GM23338 (cell line): ENCODE results near the gene LMO7. TPM values are rescaled to one million over a fixed set of nuclear protein-coding genes. Genes with fewer than 3 reads are reported as not detected.

Experiments
- ATAC-seq: fragments of 200-7000 bp; cut with Tn5 transposase; 3 replicates; pipeline ENCODE4 v1.9.1; 2020
- DNase-seq: peaks from one replicate; pipeline ENCODE4 v3.0.0-alpha.2; 2015; ENCODE audit warnings: low spot score
- H2AFZ ChIP-seq: fragments of 200-600 bp; sonication (generic); 2 replicates; pipeline ENCODE4 v1.8.0; 2016; ENCODE audit warnings: antibody characterized with exemption, mild to moderate bottlenecking, moderate library complexity
- H3F3A ChIP-seq: fragments of 200-600 bp; sonication (generic); replicated peaks from 2 replicates; pipeline ENCODE4 v1.8.0; 2017; ENCODE audit warnings: antibody characterized with exemption, mixed run types, low read depth
- H3K27ac ChIP-seq: fragments of 200-600 bp; sonication (generic); 2 replicates; pipeline ENCODE4 v1.6.1; 2016; ENCODE audit warnings: low read depth
- H3K27me3 ChIP-seq: fragments of 200-600 bp; sonication (generic); 2 replicates; pipeline ENCODE4 v1.8.0; 2016; ENCODE audit warnings: mild to moderate bottlenecking, mixed run types, moderate library complexity; ENCODE audit not compliant: insufficient read depth
- H3K36me3 ChIP-seq: fragments of 200-600 bp; sonication (generic); 2 replicates; pipeline ENCODE4 v1.8.0; 2016; ENCODE audit warnings: mild to moderate bottlenecking; ENCODE audit not compliant: insufficient read depth
- H3K4me1 ChIP-seq: fragments of 200-600 bp; sonication (generic); 2 replicates; pipeline ENCODE4 v1.8.0; 2016; ENCODE audit warnings: mild to moderate bottlenecking, moderate library complexity; ENCODE audit not compliant: insufficient read depth
- H3K4me2 ChIP-seq: fragments of 200-600 bp; sonication (generic); 2 replicates; pipeline ENCODE4 v1.7.1; 2017; ENCODE audit warnings: mixed run types
- H3K4me3 ChIP-seq: fragments of 200-600 bp; sonication (generic); 2 replicates; pipeline ENCODE4 v1.6.1; 2016; ENCODE audit warnings: mixed run types
- H3K79me2 ChIP-seq: fragments of 200-600 bp; sonication (generic); replicated peaks from 2 replicates; pipeline ENCODE4 v1.8.0; 2017; ENCODE audit warnings: mild to moderate bottlenecking; ENCODE audit not compliant: insufficient read depth
- H3K9me2 ChIP-seq: fragments of 200-600 bp; sonication (generic); 2 replicates; pipeline ENCODE4 v1.8.0; 2017; ENCODE audit not compliant: insufficient read depth
- H4K20me1 ChIP-seq: fragments of 200-600 bp; sonication (generic); replicated peaks from 2 replicates; pipeline ENCODE4 v1.8.0; 2017; ENCODE audit warnings: mild to moderate bottlenecking; ENCODE audit not compliant: insufficient read depth
- H3K27ac Mint-ChIP-seq: 2 replicates; pipeline ENCODE4 v1.8.0; 2020; ENCODE audit warnings: inconsistent platforms, mild to moderate bottlenecking, moderate library complexity, mixed read lengths
- H3K27me3 Mint-ChIP-seq: 3 replicates; pipeline ENCODE4 v1.8.0; 2022; ENCODE audit warnings: low read depth, mild to moderate bottlenecking, moderate library complexity, mixed read lengths, inconsistent platforms; ENCODE audit not compliant: insufficient read depth, poor library complexity
- H3K36me3 Mint-ChIP-seq: 3 replicates; pipeline ENCODE4 v1.8.0; 2021; ENCODE audit warnings: low read depth, mild to moderate bottlenecking, inconsistent platforms, moderate library complexity, mixed read lengths
- H3K4me1 Mint-ChIP-seq: 3 replicates; pipeline ENCODE4 v1.8.0; 2020; ENCODE audit warnings: mild to moderate bottlenecking, inconsistent platforms, mixed read lengths
- H3K4me3 Mint-ChIP-seq: 3 replicates; pipeline ENCODE4 v1.8.0; 2021; ENCODE audit warnings: moderate library complexity, mild to moderate bottlenecking, inconsistent platforms, mixed read lengths
- H3K9me3 Mint-ChIP-seq: 3 replicates; pipeline ENCODE4 v1.8.0; 2020; ENCODE audit warnings: moderate library complexity, mild to moderate bottlenecking, inconsistent platforms, mixed read lengths
- CREB1 ChIP-seq: fragments of 250-450 bp; sonication (Bioruptor Pico); IDR thresholded peaks from 2 replicates; pipeline ENCODE4 v1.5.0; 2020; ENCODE audit warnings: low read depth, mild to moderate bottlenecking, moderate library complexity
- CTCF ChIP-seq, 2 experiments: fragments of 200-600 bp in 1 of 2; sonication (generic) in 1 of 2; conservative IDR thresholded peaks; 2 replicates each; pipeline versions ENCODE4 v1.5.1 to v1.6.1; 2016 to 2017; ENCODE audit warnings: antibody characterized with exemption in 2 of 2, low read depth in 2 of 2, mild to moderate bottlenecking in 2 of 2, moderate library complexity in 1 of 2
- ETS1 ChIP-seq: IDR thresholded peaks from 2 replicates; pipeline ENCODE4 v1.6.1; 2016; ENCODE audit warnings: antibody characterized with exemption
- EZH2 ChIP-seq: fragments of 200-600 bp; sonication (generic); IDR thresholded peaks from one replicate; pipeline ENCODE4 v1.8.0; 2017; ENCODE audit warnings: antibody characterized with exemption, mild to moderate bottlenecking, low read depth; ENCODE audit not compliant: unreplicated experiment
- EZH2phosphoT487 ChIP-seq: fragments of 200-600 bp; sonication (generic); IDR thresholded peaks from one replicate; pipeline ENCODE4 v1.8.1; 2018; ENCODE audit warnings: antibody characterized with exemption; ENCODE audit not compliant: unreplicated experiment
- JUNB ChIP-seq: IDR thresholded peaks from one replicate; pipeline ENCODE4 v1.6.1; 2016; ENCODE audit warnings: antibody characterized with exemption; ENCODE audit not compliant: unreplicated experiment
- REST ChIP-seq: IDR thresholded peaks from one replicate; pipeline ENCODE4 v1.6.1; 2018; ENCODE audit warnings: antibody characterized with exemption; ENCODE audit not compliant: unreplicated experiment
- STAT1 ChIP-seq: IDR thresholded peaks from one replicate; pipeline ENCODE4 v1.6.1; 2016; ENCODE audit warnings: antibody characterized with exemption; ENCODE audit not compliant: unreplicated experiment
- ZNF114 ChIP-seq: fragments of 250-450 bp; sonication (Bioruptor Pico); IDR thresholded peaks from 2 replicates; pipeline ENCODE4 v1.5.0; 2020; ENCODE audit warnings: mild to moderate bottlenecking, moderate library complexity
- ZNF331 ChIP-seq: fragments of 250-450 bp; sonication (Bioruptor Pico); IDR thresholded peaks from 2 replicates; pipeline ENCODE4 v1.5.0; 2020; ENCODE audit warnings: low read depth, mild to moderate bottlenecking, moderate library complexity
- polyA plus RNA-seq: library from polyadenylated mRNA; unstranded; fragments of >200 nt; fragmentation: Nextera tagmentation; extraction: Ambion mirVana; gene quantifications from 2 replicates; pipeline ENCODE4 v1.2.1, GENCODE V29; 2016
- total RNA-seq: library from RNA; depleted of rRNA; stranded (reverse); fragments of >200 nt; shearing (Covaris generic); gene quantifications from 2 replicates; pipeline ENCODE4 v1.2.3, GENCODE V29; 2014

LMO7 gene
- total and polyA plus RNA-seq, 2 experiments from 2014 or later, result 22.3 to 26.9 TPM

GRCh38 chr13:75647126-75647784 lies 11.1 kb downstream of the LMO7 start (continued):
- TF ChIP-seq CTCF (conservative IDR thresholded peaks at IDR 0.05; ENCODE audit: low read depth in 2 of 2) (no peak), EZH2 (no peak), JUNB (no peak)

GRCh38 chr13:75648446-75648845 lies 12.3 kb downstream of the LMO7 start:
- no peak for TF ChIP-seq ZNF114 (CRISPR knock-in tag)
- TF ChIP-seq ETS1, result no peak
- Histone ChIP-seq H3K79me2 (no peaks in the 10 kb centered on the region), H3K4me1 (no peaks in the 10 kb centered on the region), H3K27ac (no peak overlapping the region), H3K27me3 (no peaks in the 10 kb centered on the region), H3K4me3 (no peak overlapping the region), H3K36me3 (no peaks in the 10 kb centered on the region), H2AFZ (no peak overlapping the region), H4K20me1 (no peaks in the 10 kb centered on the region), H3K4me2 (no peak overlapping the region), H3K9me2 (peaks cover 6% of the 10 kb centered on the region; the same call in 1 of the 2 replicates), H3F3A (no peaks in the 10 kb centered on the region)
- ATAC-seq (no peak), DNase-seq (no peak)
- no peak overlapping the region for H3K27ac Mint-ChIP-seq
- H3K9me3 Mint-ChIP-seq, result no peaks in the 10 kb centered on the region; the same call in 2 of the 3 replicates
- peaks cover 2% of the 10 kb centered on the region for H3K27me3 Mint-ChIP-seq
- H3K4me1 Mint-ChIP-seq, result no peaks in the 10 kb centered on the region
- no peak overlapping the region for H3K4me3 Mint-ChIP-seq
- no peaks in the 10 kb centered on the region for H3K36me3 Mint-ChIP-seq

- H3K9me3 Mint-ChIP-seq, result no peaks in the 10 kb centered on the region; the same call in 2 of the 3 replicates
- H3K27ac Mint-ChIP-seq, result no peak overlapping the region
- H3K9me2 ChIP-seq, result 0 out of 2 replicates have a peak, but pooled peaks cover under 1% of the 10 kb centered on the region
- ATAC-seq (no peak), DNase-seq (no peak)
- H3K4me3 ChIP-seq, result no peak overlapping the region
- H3K27me3 ChIP-seq, result no peaks in the 10 kb centered on the region
- H3K4me1 ChIP-seq, result no peaks in the 10 kb centered on the region
- H3K4me3 Mint-ChIP-seq, result no peak overlapping the region
- H3K36me3 Mint-ChIP-seq, result no peaks in the 10 kb centered on the region
- H3K27ac ChIP-seq, result no peak overlapping the region
- no peak overlapping the region for H2AFZ ChIP-seq
- H4K20me1 ChIP-seq, result no peaks in the 10 kb centered on the region
- no peak overlapping the region for H3K4me2 ChIP-seq
- peaks cover 2% of the 10 kb centered on the region for H3K27me3 Mint-ChIP-seq
- H3K79me2 ChIP-seq, result no peaks in the 10 kb centered on the region
- no peaks in the 10 kb centered on the region for H3K36me3 ChIP-seq
- no peaks in the 10 kb centered on the region for H3K4me1 Mint-ChIP-seq
- H3F3A ChIP-seq, result no peaks in the 10 kb centered on the region
- TF ChIP-seq ZNF331 (no peak), STAT1 (no peak), CREB1 (CRISPR knock-in tag) (no peak), REST (no peak), ZNF114 (CRISPR knock-in tag) (no peak), EZH2phosphoT487 (no peak), ETS1 (no peak)
Observed at GRCh38 chr13:75651013-75651412, 14.9 kb downstream of the LMO7 start.
